Erythroblast (primary cell): Measurements from ENCODE around the gene TXNDC8.

Experiments used
- GATA1 ChIP-seq: IDR thresholded peaks from 2 replicates; pipeline ENCODE4 v1.6.1; 2011; ENCODE audit warnings: low read depth, mild to moderate bottlenecking, control low read depth, low read length, moderate library complexity
- POLR2A ChIP-seq: IDR thresholded peaks from 2 replicates; pipeline ENCODE4 v1.6.1; 2011; ENCODE audit warnings: mild to moderate bottlenecking, low read length

GRCh38 chr9:110334183-110334582 is 3.5 kb downstream of the TXNDC8 start:
- TF ChIP-seq POLR2A, result no peak
- TF ChIP-seq GATA1, result no peak
